ENCODE data around the gene SLC9A5.

SLC9A5 gene

GRCh38 chr16:67281536-67282446 lies 33.0 kb downstream of the SLC9A5 start:
- DNase-seq (ENCODE audit: low read depth in 2 of 2): no peak

GRCh38 chr16:67282447-67282805 lies 33.6 kb downstream of the SLC9A5 start:
- DNase-seq (ENCODE audit: low read depth in 2 of 2): no peak

- DNase-seq (ENCODE audit: low read depth in 2 of 2): no peak
These were observed 34.5 kb downstream of the SLC9A5 start for GRCh38 chr16:67283039-67283825.

GRCh38 chr16:67283826-67284555 lies 35.2 kb downstream of the SLC9A5 start:
- DNase-seq (ENCODE audit: low read depth in 2 of 2): no peak

GRCh38 chr16:67284699-67285646 lies 36.2 kb downstream of the SLC9A5 start:
- DNase-seq (ENCODE audit: low read depth in 2 of 2): no peak

- no peak for DNase-seq (ENCODE audit: low read depth in 2 of 2)
These were observed 37.9 kb downstream of the SLC9A5 start for GRCh38 chr16:67286441-67287235.

- no peak for DNase-seq (ENCODE audit: low read depth in 2 of 2)
These were observed 39.2 kb downstream of the SLC9A5 start for GRCh38 chr16:67287960-67288359.

GRCh38 chr16:67291461-67291860 lies 42.7 kb downstream of the SLC9A5 start:
- DNase-seq (ENCODE audit: low read depth in 2 of 2): no peak

GRCh38 chr16:67294171-67294757 lies 45.5 kb downstream of the SLC9A5 start:
- no peak for DNase-seq (ENCODE audit: low read depth in 2 of 2)

- DNase-seq (ENCODE audit: low read depth in 2 of 2): no peak
These were observed 46.2 kb downstream of the SLC9A5 start for GRCh38 chr16:67294938-67295361.

- no peak for DNase-seq (ENCODE audit: low read depth in 2 of 2)
These were observed 47.6 kb downstream of the SLC9A5 start for GRCh38 chr16:67296420-67296819.

- DNase-seq (ENCODE audit: low read depth in 2 of 2): no peak
These were observed 49.5 kb downstream of the SLC9A5 start for GRCh38 chr16:67298277-67298676.

- no peak for DNase-seq (ENCODE audit: low read depth in 2 of 2)
These were observed 50.5 kb downstream of the SLC9A5 start for GRCh38 chr16:67299269-67299668.

- no peak for DNase-seq (ENCODE audit: low read depth in 2 of 2)
These were observed 52.5 kb downstream of the SLC9A5 start for GRCh38 chr16:67301080-67301782.

- no peak for DNase-seq (ENCODE audit: low read depth in 2 of 2)
These were observed 53.3 kb downstream of the SLC9A5 start for GRCh38 chr16:67302076-67302475.

GRCh38 chr16:67302970-67303369 lies 54.2 kb downstream of the SLC9A5 start:
- no peak for DNase-seq (ENCODE audit: low read depth in 2 of 2)

GRCh38 chr16:67304020-67304419 lies 55.2 kb downstream of the SLC9A5 start:
- DNase-seq (ENCODE audit: low read depth in 2 of 2): no peak

GRCh38 chr16:67305216-67306071 lies 56.7 kb downstream of the SLC9A5 start:
- no peak for DNase-seq (ENCODE audit: low read depth in 2 of 2)
